Smooth muscle cell of the brain vasculature (primary cell): Measurements from ENCODE around the gene PALMD.

Experiments
- DNase-seq: peaks from one replicate; pipeline ENCODE4 v3.0.0-alpha.2; 2012; ENCODE audit warnings: low read depth, low spot score

The PALMD gene, protein sequence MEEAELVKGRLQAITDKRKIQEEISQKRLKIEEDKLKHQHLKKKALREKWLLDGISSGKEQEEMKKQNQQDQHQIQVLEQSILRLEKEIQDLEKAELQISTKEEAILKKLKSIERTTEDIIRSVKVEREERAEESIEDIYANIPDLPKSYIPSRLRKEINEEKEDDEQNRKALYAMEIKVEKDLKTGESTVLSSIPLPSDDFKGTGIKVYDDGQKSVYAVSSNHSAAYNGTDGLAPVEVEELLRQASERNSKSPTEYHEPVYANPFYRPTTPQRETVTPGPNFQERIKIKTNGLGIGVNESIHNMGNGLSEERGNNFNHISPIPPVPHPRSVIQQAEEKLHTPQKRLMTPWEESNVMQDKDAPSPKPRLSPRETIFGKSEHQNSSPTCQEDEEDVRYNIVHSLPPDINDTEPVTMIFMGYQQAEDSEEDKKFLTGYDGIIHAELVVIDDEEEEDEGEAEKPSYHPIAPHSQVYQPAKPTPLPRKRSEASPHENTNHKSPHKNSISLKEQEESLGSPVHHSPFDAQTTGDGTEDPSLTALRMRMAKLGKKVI

DNA sequence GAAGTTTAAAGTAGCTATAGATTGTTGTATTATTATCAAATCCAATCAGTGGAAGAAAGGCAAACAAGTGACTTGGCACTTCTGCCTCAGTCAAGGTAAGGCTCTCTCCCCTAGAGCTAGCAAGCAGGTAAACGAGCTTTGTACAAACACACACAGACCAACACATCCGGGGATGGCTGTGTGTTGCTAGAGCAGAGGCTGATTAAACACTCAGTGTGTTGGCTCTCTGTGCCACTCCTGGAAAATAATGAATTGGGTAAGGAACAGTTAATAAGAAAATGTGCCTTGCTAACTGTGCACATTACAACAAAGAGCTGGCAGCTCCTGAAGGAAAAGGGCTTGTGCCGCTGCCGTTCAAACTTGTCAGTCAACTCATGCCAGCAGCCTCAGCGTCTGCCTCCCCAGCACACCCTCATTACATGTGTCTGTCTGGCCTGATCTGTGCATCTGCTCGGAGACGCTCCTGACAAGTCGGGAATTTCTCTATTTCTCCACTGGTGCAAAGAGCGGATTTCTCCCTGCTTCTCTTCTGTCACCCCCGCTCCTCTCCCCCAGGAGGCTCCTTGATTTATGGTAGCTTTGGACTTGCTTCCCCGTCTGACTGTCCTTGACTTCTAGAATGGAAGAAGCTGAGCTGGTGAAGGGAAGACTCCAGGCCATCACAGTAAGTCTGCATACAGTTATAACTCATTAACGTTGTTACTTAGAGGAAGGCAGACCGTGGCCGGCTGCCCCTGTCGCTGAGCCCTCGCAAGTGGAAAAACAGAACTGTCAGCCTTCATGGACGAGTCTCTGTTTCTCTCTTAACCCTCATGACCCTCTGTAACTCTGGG, at the start of gene PALMD:
TSS of gene PALMD (plus strand) at position 415 of the 833 bp plus-strand sequence. CDS start at position 620, 205 bp downstream.
- no peak for DNase-seq

DNA sequence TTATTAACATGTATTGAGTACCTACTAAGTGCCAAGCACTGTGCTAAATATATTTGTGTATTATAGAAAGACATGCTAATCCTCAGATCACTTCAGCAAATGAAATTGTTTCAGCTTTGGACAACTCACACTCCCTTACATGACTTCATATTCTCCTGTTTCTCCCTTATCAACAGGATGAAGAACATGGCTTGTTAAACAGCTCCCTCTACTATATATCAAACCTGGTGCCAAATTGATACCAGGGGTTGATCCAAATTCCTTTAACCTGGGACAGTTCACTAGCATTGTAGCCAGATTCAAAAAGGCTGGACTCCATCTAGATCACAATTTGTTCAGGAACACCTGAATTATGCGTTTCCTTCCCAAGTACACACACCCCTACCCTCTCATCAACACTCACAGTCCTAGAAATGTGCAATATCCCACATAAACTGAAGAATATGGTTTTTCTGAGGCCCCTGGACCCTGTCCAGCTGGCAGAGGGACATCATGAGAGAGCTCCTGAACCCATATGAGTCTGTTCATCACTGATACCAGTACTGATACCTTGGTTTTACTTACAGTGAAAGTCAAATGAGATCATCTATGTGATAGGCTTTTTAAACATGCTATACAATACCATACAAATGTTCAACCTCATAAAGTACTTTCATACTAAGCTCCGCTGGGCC, 47.0 kb upstream of the PALMD start:
- no peak for DNase-seq

DNA sequence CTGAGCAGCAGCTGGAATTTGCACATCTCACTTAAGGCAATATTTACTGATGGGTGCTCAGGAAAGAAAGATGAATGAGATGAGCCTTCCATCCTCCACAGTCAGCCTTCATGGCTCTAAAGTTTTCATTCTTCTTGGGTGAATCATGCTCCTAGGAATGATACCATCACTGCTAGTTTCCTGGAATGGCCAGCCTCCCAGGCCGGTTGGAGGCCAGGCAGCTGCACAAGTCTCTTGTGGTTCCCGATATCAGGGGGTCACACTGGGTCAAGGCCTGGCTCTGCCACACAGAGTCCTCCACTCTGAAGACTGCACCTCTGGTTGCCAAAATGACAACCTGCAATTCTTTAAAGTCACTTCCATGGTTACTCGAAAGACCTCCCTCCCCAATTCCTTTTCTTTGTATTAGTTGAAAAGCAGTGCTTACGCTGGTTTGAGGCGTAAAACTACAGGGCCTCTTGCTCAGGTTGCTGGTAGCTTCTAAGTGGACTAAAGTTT, 46.2 kb upstream of the PALMD start:
- DNase-seq: no peak

DNA sequence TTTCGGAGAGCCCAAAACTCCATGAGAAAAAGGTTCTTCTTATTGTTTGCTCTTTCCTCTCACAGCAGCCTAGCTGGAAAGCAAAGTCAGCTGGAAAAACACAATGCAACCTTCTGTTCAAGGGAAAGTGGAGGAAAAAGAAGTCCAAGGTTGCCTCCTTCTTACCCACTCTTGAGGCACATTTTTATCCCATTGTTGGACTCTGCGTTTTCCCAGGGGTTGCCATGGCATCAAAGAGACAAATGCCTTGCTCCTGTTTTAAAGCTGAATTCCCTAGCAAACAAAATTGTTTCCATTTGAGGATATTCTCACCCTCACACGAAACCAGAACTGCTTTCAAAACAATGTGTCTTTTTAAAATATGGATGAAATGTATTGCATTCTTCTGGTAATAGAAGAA, 45.1 kb upstream of the PALMD start:
- no peak for DNase-seq

DNA sequence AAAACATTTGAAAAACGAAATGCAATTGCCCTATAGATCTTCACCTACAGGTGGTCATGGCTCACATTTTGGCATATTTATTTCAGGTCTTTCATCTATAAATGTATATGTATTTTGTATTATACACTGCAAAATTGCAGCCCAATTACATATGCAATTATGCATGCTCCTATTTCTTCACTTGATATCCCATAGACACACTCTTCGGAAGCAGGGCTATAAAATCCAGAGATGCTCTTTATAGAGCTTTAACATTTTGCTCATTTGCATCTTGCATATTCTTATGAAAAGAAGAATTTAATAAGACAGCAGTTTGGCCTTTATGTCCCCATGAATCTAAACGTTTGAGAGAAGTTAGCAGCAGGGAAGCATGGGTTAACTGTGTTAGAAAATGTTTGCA, 44.7 kb upstream of the PALMD start:
- no peak for DNase-seq

DNA sequence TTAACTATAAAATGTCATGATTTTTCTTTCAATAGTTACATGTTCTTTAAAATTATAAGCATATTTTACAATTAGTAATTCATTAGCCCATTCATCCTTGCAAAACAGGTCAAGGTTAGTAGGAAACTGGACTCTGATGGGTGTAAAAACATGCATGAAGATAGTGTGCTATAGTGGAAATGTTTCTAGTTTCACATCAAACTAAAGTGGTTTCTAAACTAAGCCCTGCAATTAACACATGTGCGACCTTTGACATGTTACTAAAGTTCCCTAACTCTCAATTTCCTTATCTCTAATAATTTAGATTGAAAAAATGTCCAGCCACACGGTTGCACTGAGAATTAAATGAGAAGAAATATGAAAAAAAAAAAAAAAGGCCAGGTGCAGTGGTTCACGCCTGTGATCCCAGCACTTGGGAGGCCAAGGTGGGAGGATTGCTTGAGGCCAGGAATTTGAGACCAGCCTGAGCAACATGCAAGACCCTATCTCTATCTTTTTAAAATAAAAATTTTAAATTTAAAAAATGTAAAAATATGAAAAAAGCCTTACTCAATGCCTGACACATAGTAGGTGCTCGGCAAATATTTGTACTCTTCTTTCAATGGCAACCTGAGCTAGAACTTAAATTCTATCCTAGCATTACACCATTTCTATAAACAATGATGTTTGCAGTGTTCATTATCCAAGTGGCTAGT, 44.1 kb upstream of the PALMD start:
- no peak for DNase-seq

DNA sequence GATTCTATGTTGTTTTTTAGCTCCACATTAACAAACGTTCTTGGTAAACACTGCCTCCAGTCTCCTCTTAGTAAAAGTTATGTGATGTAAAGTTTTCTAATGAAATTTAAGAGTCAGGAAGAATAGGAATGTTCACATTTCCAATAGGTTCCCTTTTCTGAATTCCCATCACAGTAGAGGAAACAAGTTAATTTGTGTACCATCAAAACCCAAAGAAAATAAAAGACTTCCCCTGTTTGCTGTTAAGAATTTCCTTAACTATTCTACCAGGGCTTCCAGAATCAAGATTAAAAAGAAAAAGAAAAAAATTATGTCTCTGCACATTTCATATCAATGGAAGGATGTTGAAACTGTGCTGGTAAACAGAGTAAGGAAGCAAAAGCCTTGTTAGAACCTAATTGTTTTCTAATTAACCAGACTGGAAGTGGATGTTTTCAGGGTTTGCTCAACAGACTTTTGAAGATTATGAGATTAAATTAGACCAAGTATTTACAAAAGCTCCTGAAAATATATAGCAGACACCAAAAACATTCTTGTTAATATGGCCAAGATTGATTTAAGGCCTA, 43.4 kb upstream of the PALMD start:
- DNase-seq: no peak

DNA sequence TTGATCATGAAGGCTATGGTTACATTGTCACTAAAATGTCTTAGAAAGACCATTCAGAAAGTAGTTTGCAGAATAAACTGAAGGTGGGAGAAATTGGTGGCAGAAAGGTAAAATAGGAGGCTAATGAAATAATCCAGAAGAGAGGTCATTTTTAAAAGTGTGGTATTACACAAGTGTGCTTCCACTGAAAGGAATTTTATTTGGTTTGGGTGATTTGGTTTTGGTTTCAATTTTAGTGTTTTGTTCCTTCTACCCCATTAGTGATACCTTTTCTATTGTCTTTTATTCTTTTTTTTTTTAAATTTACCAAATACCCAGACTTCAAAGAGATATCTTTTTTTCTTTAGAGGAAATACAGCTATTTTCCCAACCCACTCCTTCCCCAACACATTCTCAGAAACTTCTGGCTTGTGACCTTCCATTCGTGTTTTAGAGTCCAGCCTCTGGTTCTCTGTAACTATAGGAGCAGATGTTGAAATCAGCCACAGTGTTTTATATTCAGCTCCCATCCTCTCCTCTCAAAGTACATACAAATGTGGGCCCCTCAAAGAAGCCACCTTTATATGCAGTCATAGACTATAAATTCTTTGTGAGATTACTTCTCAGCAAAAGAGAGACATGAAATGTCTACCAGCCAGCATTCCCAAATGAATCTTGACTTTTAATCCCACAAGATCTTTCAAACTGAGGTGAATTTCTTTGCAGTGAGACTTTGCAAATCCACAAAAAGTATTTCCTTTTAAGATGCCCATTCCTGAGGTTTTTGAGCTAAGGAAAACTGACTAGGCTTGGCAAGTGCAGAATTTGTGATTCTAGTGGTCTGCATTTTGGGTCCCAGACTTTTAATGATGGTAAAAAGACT, 42.0 kb upstream of the PALMD start:
- no peak for DNase-seq

DNA sequence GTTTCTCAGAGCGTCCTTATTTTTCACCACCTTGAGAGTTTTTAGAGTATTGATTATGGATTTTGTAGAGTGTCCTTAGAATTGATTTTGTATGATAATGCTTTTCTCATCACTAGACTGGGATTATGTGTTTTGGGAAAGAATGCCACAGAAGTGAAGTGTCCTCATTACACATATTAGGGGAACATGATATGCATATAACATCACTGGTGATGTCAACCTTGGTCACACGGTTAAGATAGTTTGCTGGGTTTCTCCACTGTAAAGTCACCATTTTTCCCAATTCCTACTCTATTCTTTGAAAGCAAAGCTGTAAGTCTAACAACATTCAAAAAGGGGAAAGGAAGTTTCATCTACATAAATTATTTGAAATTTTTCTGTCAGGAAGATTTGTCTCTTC, 39.6 kb upstream of the PALMD start:
- DNase-seq: no peak

DNA sequence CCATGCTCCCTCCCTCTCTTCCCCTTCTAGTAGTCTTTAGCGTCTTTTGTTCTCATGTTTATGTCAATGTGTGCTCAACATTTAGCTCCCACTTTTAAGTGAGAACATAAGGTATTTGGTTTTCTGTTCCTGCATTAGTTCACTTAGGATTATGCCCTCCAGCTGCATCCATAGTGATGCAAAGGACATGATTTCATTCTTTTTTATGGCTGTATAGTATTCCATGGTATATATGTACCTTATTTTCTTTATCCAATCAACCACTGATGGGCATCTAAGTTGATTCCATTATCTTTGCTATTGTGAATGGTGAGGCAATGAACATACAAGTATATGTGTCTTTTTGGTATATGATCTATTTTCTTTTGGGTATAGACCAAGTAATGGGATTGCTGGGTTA, 38.3 kb upstream of the PALMD start:
- DNase-seq: no peak

DNA sequence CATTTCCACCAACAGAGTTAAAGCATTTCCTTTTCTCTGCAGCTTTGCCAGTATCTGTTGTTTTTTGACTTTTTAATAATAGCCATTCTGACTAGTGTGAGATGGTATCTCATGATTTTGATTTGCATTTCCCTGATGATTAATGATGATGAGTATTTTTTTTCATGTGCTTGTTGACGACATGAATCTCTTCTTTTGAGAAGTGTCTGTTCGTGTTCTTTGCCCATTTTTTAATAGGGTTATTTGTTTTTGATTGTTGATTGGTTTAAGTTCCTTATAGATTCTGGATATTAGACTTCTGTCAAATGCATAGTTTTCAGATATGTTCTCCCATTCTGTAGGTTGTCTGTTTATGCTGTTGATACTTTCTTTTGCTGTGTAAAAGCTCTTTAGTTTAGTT, 37.9 kb upstream of the PALMD start:
- no peak for DNase-seq

DNA sequence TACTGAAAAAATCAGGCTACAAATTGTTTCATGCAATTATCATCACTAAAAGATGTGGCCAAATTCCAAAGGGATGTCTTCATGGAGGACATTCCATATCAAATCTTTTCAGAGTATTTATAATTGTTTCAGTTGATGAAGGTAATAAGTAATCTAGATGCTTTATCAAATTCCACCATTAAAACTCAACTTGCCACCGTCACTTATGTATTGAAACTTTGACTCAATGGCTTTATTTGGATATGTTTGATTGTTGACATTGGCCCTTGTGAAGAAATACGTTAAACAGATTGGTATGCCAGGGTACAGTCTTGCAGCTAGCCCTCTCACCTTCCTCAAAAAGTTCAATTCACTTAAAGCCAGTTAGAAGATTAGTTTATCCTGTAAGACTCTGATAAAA, 32.2 kb upstream of the PALMD start:
- no peak for DNase-seq

DNA sequence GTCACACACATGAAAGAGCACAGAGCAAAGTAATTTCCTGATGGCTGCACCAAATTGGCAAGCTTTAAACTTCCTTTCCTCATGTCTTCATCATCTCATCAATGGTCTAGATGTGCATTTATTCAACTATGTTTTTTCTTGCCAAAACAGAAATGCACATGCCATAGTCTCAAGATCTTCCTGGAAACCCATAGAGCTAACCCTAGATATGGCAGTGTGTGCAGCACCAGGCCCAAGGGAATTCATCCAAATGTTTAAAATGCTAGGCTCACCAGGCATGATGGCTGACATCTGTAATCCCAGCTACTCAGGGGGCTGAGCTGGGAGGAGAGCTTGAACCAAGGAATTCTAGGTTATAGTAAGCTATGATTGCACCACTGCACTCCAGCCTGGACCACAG, 31.2 kb upstream of the PALMD start:
- DNase-seq: no peak

DNA sequence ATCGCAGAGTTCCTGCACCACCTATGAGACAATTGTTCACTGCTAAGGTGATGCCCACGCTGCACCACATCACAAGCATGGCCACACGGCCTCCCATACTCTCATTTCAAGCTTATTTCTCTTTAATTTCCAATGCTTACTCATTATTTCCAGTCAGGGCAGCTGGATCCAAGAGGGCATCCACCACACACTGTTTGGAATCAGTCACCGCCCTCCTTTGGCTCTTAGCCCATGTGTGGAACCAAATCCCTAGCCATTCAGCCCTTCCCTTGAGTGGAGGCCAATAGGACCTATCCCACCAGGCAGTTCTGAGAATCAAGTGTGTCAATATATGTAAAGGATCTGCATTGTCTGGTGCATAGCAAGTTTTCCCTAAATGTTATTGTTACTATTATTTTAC, 26.3 kb upstream of the PALMD start:
- no peak for DNase-seq

DNA sequence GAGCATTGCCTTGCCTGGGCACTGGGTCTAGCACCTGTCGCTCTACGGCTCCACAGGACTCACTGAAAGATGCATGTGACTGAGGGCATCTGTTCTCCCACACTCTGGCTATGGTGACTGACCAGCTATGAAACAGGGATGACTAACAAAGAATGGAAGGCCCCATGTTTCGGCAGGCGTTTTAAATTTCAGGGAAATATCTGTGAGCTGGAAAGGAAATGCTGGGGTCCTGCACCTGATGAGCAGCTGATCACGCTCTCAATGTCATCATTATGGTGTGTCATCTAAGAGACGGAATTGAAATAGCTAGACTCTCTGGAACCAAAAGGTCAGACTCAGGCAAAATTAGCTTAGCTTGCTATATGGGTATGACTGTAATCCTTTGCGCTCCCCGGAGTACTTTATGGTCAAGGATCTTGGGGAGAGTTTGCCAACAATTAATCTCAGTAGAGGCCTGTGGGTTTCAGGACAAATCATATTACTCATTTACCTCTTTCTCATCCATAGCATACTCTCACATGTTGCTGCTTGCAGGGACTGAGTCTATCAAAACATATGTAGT, 24.5 kb upstream of the PALMD start:
- DNase-seq: no peak

DNA sequence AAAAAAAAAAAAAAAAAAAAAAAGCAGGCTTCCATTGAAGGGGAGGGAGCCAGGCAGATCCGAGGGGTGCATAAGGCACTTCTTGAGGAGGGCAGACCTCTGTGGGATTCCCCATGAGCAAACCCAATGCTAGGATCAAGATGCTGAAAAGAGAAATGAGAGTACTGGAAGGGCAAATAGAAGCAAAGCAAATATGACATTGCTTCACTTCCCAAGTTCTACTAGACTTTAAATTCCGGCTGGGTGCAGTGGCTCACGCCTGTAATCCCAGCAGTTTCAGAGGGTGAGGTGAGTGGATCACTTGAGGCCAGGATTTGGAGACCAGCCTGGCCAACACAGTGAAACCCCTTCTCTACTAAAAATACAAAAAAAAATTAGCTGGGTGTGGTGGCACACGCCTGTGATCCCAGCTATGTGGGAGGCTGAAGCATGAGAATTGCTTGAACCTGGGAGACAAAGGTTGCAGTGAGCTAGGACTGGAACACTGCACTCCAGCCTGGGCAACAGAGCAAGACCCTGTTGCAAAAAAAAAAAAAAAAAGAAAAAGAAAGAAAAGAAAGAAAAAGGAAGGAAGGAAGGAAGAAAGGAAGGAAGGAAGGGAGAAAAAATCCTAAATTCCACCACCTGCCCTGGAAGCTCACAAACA, 23.1 kb upstream of the PALMD start:
- no peak for DNase-seq

DNA sequence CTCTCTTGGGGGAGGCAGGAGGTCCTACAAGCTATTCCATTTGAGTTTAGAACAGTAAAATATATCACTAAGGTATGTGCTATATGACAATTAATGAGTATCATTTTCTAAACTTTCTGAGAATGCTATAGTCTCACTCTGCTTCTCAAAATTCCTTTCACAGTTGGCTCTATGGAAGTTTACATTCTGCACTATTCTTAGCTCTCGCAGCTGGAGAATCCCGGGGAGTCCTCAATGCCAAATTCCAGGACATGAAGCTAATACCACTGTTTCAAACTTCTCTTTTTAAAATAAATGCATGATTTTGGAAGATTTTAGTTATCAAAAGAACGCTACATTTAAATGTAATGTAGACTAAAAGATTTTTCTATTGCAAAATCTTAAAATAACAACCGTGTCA, 22.4 kb upstream of the PALMD start:
- no peak for DNase-seq

DNA sequence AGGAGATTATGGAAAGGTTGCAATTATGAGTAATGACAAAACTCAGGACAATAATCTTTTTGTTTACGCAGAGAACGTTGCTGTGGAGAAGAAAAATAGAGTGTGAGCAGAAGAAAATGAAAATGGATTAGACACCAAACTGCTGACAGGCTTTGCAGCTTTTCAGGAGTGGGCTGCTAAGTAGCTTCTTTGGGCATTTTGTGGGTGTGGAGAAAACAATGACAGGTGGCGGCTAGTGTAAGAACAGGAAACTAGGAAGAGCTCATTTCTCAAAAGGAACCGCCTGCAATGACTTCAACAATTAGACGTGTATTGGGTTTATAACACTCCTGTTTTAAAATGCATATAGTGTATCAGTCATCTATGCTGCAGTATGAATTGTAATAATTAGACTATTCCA, 18.3 kb upstream of the PALMD start:
- no peak for DNase-seq

DNA sequence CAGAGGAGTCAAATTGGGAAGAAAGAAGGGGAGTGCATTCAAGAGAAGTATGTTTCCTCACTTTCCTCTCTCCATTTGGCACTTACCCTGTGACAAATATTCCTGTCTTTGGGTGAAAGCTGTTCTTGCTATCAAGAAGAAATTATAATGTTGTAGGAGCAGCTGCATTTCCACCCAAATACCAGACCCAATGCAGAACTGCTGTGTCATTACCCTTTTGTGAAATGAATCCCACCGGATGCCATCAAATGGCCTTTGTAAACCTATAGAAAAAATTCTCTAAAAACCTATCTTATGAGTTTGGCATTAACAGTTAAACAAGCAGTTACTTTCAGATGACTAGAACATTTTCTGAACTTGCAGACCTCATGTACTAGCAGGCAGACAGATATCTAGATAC, 16.7 kb upstream of the PALMD start:
- no peak for DNase-seq
